Epithelial cell of proximal tubule (primary cell): ENCODE measurements around the gene TMEM140. TPM values are rescaled to one million over a fixed set of nuclear protein-coding genes. Genes with fewer than 3 reads are reported as not detected.
"Not testable (repeated sequence)": the region's sequence is repeated elsewhere in the genome, so short reads cannot be mapped to it uniquely, and the experiment has no call there.

ENCODE experiments used
- DNase-seq: peaks from one replicate; pipeline ENCODE4 v3.0.0-alpha.2; 2011; ENCODE audit warnings: low read depth
- H3K4me3 ChIP-seq: 2 replicates; pipeline ENCODE4 v1.5.1; 2011; ENCODE audit warnings: low read depth, mild to moderate bottlenecking, low read length
- CTCF ChIP-seq: conservative IDR thresholded peaks from 2 replicates; pipeline ENCODE4 v1.5.1; 2012; ENCODE audit warnings: low read depth, mild to moderate bottlenecking, low read length
- total RNA-seq: library from RNA; depleted of rRNA; stranded (reverse); fragments of >200 nt; gene quantifications from 2 replicates; pipeline ENCODE4 v1.2.3, GENCODE V29; 2015

Gene TMEM140
- total RNA-seq, 1 donor from 2014 or later: 0.46 TPM

- DNase-seq: peak; percentile 74
- peak overlapping the region; percentile 92 for H3K4me3 ChIP-seq
- TF ChIP-seq CTCF: no peak
Measured at GRCh38 chr7:135208102-135208793, 60.4 kb downstream of the TMEM140 start.

- DNase-seq: no peak
- no peak for TF ChIP-seq CTCF
- H3K4me3 ChIP-seq: peak overlapping the region; percentile 92
Measured at GRCh38 chr7:135209225-135209834, 61.5 kb downstream of the TMEM140 start.

- H3K4me3 ChIP-seq: peak overlapping the region; percentile 92
- no peak for TF ChIP-seq CTCF
- DNase-seq: no peak
Measured at GRCh38 chr7:135210888-135211178, 63.0 kb downstream of the TMEM140 start.

- no peak for DNase-seq
- TF ChIP-seq CTCF: no peak
- H3K4me3 ChIP-seq: peak within 1 kb of the TSS; percentile 92
Measured at GRCh38 chr7:135211179-135211945, 63.5 kb downstream of the TMEM140 start, which contains the start of gene WDR91. TSS of gene WDR91 (minus strand) at chr7:135211526. CDS start at chr7:135211502, 24 bp downstream.

GRCh38 chr7:135211946-135212685 is 64.2 kb downstream of the TMEM140 start:
- peak overlapping the region; percentile 65 for H3K4me3 ChIP-seq
- DNase-seq: not testable (repeated sequence)

- TF ChIP-seq CTCF: no peak
- no peak for DNase-seq
Measured at GRCh38 chr7:135213831-135214230, 66.0 kb downstream of the TMEM140 start.

GRCh38 chr7:135215180-135215579 is 67.3 kb downstream of the TMEM140 start:
- no peak for DNase-seq
- H3K4me3 ChIP-seq: no peak overlapping the region
- no peak for TF ChIP-seq CTCF

More at GRCh38 chr7:135213831-135214230, 66.0 kb downstream of the TMEM140 start:
- H3K4me3 ChIP-seq: no peak overlapping the region
